Measurements from ENCODE around the gene EHD4.
A peak's percentile ranks its signal among the peaks of the same experiment; 100 is the strongest.

The EHD4 gene

DNA sequence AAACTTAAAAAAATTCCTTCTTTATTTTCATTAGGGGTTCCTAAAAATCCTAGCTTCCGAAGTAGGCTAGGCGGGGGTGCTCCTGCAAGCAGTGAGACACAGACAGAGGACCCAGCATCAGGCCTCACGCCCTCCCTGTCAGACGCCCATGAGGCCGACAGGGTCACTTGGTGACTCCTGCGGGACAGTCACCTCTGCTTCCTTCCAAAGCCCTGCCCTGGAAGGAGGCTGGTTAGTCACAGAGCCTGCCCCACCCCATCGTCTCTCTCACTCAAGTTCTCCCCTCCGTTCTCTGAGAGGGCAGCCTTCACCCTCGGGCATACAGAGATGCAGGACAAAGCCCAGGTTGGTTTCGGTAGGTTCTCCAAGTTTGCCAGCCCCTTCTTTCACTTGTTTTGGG is 38.6 kb downstream of the EHD4 start:
- no peak for DNase-seq

DNA sequence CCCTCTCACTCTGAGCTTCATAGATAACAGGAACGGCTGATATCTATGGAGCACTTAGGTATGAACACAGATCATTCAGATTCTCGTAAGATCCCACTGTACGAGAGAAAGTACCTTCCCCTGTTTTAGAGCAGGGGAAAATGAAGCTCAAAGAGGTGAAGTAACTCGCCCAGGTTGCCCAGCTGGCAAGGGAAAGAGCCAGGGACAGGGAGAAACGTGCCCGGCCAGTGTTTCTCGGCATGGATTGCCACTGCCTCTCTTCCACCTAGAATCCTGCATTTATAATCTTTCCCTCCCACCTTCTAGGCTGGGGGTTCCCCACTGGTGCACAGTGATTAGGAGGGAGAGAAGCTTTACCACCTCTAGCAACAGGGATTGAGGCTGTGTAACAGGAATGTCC is 39.0 kb downstream of the EHD4 start:
- DNase-seq, result no peak

DNA sequence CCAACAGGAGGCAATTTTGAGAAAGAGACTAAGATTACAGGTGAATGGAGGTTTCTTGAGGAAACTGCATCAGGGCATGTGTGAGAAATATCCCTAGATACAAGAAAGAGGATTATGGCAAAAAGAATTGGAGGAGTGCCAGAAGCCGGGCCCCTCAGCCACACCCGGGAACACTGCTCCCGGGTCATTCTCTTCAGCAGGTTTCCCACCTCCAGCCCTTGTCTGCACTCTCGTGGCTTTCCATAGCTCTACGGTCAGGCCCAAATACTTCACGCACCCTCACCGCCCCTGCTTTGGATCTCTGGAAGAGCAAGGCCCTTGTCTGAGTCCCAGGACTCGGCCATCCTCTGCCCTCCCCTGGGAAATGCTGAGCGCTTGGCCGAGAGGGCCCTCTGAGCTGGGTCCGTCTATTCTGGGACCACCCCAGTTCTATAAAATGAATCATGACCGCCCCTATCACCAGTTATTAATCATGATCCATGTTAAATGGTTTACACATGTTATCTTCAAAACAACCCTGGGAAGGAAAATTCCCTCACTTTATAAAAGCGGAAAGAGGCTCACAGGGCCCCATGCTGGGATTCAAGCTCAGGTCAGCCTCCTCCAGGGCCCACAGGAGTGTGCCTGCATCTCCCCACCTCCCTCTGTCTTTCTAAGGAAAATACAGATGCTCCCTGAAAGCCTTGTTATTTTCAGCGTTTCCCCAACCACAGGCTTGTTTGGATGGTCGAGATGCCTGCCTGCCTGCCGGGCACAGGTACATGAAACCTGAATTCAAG is 39.7 kb downstream of the EHD4 start:
- no peak for DNase-seq

DNA sequence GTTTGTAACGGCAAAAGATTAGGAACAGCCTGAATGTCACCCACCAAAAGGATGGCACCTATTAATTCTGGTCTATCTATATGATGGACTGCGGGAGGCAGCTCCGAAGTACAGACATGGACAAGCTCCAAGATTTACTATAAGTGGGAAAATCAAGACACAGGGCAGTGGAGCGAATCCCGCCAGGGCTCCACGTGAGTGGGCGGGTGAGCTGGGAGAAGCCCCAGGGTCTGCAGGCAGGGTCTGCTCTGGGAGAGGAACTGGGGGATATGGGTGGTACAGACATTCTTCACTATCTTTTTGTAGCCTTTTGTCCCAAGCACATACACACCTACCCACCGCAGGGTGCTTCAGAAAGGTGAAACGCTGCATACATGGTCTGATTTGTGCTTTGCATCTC is 40.3 kb downstream of the EHD4 start:
- DNase-seq, result no peak

DNA sequence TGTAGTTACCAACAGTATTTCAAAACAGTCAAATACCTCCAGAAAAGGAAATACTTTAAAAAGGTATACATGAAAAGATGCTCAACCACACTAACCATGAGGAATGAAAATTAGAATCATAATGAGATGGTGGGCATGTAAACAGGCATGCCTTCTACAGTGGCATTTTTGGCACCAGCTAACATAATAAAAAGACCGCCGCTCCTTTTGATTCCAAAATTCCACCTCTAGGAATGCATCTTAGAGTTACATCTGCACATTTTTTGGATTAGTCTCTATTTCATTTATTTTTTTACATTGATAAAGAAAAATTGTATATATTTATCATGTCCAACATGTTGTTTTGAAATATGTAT is 41.5 kb downstream of the EHD4 start:
- DNase-seq, result no peak

DNA sequence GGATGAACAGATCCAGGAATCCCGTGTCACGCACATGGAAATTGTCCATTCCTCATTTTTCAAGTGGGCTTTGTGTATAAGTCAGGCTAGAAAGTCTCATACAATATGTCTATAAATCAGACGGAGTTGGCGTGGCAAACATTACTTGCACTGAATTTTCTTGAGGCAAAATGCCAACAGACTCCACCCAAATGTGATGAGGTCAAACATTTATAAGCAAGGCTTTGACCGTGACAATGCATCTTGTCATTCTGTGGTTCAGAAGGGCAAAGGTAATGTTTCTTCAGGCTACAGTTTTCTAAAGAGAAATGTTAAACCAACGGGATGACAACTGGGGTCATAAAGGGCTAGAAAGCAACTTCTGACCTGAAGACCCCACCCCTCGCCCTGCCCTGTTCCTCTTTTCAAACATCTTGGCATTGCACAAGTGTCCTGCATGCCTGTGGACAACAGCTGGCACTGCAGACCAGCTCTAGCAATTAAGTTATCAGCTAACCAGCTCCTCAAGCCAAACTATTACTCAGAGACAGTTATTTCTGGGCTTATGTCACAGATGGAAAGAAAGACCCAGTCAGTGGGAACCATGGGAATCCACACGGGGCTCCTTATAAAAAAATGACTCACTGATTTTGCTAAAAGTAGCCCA is 42.0 kb downstream of the EHD4 start:
- DNase-seq, result no peak

DNA sequence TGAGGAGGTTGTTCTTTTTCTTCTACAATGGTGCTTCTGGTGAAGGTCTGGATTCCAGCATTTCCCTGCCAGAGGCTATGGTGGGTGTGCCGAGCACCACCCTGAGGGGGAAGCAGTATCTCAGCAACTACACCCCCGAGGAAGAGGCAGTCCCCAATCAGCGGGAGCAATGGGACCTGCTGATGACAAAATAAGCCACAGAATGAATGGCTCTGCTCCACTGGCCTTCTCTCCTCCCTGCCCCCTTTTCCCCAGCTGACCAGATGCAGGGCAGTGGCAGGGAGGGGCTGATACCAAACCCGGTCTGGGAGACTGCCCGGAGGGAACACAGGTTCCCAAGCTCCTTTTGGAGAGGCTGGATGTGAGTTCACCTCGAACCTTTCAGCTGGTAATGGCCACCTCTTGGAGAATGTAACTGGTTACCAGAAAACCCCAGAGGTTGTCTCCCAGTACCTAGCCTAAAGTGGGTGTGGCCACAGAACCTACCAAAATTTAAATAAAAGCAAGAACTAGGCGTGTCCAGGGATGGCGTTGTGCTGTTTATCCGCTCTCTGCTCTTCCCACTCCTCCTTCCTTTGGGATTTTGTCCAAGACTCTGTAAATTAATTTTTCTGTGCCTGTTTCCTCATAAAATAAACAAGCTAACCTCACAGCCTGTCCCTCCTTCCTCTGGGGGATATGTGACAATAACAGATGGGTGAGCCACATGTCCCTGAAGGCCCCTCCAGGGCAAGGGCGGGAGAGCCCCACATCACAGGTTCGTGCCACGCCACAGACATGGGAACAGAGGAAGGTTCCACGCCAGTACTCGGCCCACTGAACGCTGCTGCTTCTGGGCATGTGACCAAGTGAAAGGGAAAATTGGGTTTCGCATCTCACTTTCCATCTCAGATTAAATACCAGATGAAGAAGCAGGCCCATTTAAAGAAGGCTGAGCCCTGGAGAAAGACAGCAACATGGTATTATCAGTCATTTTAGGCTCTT is 43.4 kb downstream of the EHD4 start:
- peak; percentile 71 for DNase-seq

DNA sequence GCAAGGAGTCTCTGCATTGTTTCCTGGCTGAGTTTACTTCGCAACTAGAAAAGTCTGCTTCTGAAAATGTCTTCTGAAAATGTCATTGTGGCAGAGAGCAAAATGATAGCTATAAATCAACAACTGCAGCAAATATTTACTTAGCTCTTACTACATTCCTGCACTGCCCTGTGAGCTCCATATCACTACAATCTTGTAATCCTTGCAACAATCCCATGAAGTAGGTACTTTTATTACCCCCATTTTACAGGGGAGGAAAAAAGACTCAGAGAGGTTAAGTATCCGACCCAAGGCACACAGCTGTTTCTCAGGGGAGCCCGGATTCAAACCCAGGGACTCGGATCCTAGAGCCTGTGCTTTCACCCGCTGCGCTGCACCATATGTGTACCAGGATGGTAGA is 44.3 kb downstream of the EHD4 start:
- DNase-seq, result no peak

DNA sequence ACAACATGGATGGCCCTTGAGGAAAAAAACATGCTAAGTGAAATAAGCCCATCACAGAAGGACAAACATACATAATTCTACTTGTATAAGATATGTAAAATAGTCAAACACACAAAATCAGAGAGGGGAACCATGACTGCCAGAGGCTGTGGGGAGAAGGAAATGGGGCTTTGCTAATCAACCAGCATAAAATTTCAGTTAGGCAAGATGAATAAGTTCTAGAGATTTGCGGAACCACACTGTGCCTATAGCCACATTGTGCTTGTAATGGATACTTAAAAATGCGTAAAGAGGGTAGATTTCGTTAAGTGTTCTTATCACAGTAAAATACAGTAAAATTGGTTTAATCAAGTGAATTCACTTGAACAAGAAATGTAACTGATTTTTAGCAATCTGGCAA is 44.8 kb downstream of the EHD4 start:
- DNase-seq, result no peak

DNA sequence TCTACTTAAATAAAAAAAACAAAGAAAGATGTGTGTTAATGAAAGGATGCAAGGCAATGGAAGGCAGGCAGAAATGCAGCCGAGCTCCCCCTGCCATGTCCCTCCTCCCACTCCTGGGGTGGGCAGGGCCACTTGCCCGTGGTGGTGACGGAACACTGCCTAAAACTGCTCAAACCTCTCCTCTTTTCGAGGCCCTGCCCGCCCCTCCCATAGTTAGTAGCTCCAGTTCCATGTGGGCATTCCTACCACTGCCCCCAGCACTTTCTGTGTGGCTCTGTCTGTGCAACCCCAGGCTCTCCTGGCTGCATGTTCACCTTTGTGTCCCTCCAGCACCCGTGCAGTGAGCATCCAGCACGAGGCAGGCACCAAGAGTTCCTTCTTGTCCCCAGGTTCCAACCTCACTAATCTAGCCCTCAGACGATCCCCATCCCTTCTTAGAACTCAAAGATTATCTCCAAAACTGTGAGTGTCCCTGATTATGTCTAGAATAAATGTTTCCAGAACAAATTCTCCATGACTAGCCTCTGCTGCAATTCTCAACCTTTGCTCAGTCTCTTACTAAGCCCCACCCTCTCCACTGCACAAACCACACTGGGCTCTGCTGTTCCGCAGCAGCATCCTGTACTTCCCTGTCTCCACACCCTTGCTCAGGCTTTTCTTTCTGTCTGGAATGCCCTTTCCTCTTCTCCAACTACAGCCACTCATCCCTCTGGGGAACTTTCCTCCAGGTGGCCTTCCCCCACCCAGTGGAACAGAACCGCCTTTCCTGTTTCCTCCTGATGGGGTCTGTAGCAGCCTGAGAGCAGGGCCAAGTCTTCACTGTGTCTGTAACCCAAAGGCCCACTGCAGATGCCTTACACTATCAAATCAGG is 45.9 kb downstream of the EHD4 start:
- DNase-seq, result no peak

DNA sequence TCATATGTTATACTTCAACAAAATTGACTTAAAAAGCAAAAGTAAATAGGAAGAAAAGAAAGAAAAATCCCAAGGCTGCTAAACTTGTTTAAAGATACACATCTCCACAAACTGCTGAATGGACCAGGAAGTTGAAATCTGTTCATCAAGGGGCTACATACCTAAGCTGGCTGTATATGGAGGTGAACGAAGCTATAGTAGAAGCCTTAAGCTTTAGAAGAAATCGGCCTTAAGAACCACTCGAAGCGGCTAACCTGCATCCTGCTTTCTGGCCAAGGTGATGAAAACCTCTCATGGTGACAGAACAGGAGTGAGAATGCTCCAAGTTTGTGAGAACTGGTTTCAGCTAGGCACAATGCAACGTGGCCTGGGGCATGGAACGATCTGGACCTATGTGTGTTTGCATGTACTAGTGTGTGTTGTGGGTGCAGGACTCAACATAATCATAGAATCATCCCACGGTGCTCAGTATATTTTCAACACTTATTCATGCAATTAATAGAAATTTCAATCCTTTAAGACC is 47.2 kb downstream of the EHD4 start:
- DNase-seq, result no peak

DNA sequence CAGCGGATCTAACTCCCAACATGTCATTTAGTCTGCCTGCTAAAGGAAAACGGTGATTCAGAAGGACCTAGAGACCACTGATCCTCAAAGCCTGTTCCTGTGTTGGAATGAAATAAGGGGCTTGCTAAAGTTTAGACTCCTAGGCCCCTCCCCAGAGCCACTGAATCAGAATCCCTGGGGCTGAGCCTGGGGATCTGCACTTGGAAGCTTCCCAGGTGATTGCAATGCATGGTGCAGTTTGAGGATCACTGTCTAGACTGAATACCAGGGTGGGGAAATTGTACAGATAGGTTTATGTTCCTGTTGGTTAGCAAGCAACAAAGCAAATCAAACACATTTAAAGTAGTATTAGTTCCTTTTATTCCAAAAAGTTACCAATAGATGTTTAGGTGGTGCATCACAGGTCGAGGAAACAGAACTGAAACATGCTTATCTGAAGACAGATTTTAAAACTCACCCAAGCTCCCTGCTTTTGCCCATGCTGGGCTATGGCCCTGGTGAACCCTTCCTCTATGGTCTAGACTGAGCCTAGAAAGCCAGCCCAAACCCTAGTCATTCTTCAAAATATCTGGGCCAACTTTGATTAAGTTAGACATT is 48.9 kb downstream of the EHD4 start:
- DNase-seq, result no peak

DNA sequence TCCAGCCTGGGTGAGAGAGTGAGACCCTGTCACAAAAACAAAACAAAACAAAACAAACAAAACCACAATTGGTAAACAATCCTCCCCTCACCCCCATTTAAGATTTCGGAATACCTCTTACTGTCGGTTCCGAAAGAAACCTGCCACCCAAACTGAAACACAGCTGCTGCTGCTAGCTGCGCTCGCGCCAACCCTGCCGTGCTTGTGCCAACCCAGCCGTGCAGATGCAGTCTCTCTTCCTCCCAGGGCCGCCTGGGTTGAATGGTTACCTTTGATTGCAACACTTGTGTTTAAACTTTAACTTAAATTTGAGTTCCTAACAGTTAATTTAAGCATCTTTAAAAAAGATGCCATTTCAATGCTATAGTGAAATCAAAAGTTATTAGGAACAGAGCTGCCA is 50.0 kb downstream of the EHD4 start:
- no peak for DNase-seq

DNA sequence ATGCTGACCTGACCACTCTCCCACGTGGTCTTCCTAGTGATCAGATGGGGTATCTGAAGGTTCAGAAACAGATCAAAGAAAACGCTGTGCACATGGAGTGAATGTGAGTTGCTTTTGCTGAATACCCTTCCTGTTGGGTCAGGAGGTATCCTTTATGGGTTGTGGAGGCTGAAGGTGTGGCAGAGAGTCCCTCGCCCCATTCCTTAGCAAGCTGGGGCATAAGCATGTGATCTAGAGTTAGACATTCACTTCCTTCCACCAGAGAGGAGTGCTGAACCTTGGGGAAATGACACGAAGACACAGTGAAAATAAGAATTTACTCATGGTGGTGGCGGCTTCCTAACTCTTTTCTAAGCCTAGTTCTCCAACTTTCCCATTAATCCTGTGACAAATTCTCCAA is 50.7 kb downstream of the EHD4 start:
- no peak for DNase-seq

DNA sequence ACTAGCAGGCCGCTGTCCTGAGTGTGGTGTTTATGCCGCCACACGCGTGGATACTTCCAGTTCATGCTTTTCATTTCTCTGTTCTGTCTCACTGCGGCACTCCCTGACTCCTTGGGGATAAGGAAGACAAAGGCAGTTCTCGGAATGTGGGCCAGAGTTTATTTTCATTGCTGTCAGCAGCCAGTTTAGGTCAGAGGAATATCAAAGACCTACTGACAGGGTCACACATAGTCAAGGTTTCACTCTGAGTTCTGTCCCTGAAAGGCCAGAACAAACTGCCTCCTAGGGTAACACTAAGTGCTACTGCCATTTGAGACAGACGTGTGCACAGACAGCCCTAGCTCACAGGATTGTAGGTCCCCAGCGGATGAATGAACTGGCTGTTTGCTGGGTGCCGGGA is 51.2 kb downstream of the EHD4 start:
- DNase-seq, result no peak

DNA sequence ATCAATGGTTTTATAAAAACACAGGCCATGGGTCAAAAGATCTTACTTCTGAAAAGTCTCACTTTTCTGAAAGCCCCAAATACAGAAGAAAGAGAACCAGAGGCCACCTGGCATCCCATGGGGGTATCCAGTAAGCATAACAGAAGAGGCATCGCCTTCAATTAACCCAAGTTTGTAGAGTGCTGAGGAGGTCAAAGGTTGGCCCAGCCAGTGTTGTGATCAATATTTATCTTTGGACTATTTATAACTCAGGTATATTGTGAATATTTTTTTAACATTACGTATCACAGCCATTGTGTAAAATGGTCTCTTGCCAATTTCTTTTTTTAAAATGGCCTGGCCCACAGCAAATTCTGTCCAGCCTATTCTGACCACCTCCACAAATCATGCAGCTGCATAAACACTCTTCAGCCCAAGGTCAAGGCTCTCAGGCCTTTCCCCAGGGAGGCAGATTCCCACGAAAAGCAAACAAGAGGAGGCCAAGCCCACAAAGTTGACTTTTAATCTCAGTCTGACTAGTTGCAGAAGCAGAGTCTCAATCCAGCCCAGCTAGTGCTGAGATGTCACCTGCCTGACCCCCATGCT is 52.3 kb downstream of the EHD4 start:
- DNase-seq, result no peak

DNA sequence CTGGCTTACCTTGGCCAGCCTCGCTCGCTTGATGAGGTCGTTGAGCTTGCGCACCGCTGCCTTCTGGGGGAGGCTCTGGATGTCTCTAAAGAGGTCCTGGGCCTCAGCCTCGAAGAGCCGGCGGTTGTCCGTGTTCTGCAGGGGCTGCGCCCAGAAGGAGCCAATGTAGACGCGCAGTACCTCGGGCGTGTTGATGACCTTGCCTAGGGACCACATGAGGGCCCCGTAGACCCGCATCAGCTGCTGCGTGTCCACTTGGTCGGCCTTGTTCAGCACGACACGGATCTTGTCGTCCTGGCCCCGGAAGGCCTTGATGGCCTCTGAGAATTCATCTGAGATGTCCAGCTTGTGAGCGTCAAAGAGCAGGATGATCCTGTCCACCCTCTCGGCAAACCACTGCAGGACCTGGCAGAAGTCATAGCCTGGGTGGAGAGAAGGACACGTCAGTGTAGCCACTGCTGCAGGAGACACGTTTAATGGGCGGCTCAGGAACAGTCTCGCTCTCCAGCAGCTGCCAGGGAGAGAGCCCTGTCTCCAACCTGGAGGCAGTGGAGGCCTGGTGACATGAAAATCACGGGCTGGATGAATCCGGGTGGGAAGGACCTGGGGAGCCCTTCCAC is 53.0 kb downstream of the EHD4 start:
- DNase-seq, result no peak

DNA sequence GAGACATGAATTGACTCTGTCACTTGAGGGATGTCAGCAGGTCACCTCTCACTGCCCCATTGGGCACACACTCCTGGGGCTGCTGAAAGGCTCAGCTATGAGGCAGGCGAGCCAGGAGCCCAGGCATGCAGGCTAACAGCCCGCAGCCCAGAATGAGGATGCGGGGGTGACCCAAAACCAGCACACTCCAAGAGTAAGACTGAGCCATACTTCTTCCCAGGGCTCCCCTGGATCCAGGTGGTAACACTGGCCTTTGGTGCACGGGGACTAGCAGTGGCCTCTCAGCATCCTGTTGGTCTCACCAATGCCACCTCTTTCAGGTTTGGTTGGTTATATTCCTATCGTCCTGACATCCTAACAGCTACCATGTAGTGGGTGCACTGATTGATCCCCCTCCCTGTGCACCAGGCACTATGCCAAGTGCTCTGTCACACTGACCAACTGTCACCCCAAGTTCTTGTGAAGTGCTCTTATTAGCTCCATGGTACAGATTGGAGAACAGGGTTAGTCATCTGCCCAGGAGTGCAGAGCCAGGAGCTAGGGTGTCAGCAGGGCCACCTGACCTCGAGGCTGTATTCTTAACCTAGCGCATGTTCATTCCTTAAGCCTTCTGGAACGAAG is 53.7 kb downstream of the EHD4 start:
- no peak for DNase-seq

DNA sequence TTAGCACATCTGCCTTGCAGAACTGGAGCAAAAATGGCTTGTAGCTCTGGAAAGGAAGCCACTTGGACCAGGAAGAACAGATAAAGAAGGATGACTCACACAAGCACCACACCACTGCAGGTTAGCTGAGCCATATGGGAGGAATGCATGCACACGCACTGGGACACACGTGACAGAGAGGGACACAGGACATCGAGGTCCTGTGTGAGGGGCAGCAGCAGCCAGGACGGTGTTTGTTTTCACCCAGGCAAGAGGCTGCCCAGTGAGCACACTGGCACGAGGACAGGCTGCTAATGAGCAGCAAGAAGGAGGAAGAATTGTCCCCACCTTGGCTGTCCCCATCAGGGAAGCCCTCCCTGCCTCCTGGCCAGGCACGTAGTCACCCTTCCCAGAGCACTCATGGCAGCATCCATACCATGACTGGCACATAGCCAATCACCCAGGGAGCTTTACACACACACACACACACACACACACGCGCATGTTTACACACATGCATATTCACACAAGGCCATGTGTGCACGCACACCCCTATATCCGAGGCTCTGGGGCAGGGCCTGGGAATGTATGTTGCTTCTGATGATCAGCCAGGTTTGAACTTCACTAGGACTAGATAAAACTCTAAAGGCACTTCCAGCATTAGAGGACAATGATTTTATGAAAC is 54.5 kb downstream of the EHD4 start:
- no peak for DNase-seq

All from NCI-H1694 (cell line).